Measurements from ENCODE around the gene RPRM.

RPRM gene

DNA sequence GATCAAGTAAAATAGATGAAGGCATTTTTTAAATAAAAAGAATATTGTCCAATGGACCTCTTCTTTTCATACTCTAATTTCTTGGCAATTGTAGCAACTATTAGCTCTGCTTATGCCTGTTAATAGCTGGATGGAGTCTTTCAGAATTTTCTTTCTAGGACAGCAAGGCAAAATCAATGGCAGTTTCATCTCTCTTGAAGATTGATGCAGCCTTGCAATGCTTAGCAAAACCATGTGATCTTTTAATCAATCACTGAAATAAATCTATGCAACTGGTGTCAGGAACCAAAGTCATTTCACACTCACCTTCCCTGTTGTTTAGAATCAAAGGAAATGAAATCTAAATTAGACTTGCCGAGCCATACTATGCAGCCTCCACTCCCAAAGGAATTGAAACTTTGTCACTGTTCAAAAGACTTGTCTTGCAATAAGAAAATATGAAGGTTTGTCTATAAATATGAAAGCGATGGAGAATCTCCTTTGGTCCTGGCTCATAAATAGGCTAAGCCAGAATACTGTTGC lies 16.2 kb downstream of the RPRM start:
- DNase-seq = no peak
- Histone ChIP-seq H3K4me2 (ENCODE audit: low read depth, low read length) (no peak overlapping the region), H3K36me3 (replicated peaks; ENCODE audit: insufficient read depth, low read length) (no peaks in the 10 kb centered on the region), H3K4me3 (ENCODE audit: low read length) (no peak overlapping the region), H3K27me3 (replicated peaks; ENCODE audit: insufficient read depth, low read length) (no peaks in the 10 kb centered on the region), H3K9me3 (replicated peaks; ENCODE audit: insufficient read depth, low read length) (no peaks in the 10 kb centered on the region), H3K9ac (ENCODE audit: low read length) (no peak overlapping the region), H3K27ac (ENCODE audit: low read length) (no peak overlapping the region), H3F3A (ENCODE audit: insufficient read depth, low read length) (no peaks in the 10 kb centered on the region), H4K20me1 (ENCODE audit: insufficient read depth, low read length) (no peaks in the 10 kb centered on the region), H3K9me2 (replicated peaks; ENCODE audit: insufficient read depth, low read length) (no peaks in the 10 kb centered on the region), H3K79me2 (ENCODE audit: low read length) (no peaks in the 10 kb centered on the region), H3K4me1 (ENCODE audit: low read length) (no peaks in the 10 kb centered on the region), H2AFZ (ENCODE audit: low read length) (no peak overlapping the region)
- TF ChIP-seq CTCF (IDR thresholded peaks at IDR 0.05; ENCODE audit: low read length) (no peak), EZH2 (optimal IDR thresholded peaks at IDR 0.05; ENCODE audit: low read depth, low read length) (no peak), EZH2phosphoT487 (IDR thresholded peaks at IDR 0.05; ENCODE audit: low read length) (no peak)

DNA sequence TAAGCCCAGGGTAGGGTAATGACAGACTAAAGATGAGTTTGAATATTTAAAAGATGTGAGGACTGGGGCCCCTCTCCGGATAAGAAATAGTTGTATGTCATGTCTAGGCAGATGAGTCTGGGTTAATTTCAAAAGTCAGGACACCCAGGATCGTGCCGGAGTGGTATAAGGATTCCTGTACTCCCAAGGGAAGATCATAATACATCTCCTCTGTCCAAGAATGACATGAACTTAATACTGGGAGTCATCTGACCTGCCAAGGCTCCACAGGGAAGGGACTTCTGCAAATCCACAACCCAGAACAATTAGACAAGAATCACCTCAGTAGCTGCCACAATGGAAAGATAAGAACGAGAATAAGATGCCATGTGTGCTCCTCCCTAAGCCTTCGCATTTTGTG lies 17.1 kb downstream of the RPRM start:
- Histone ChIP-seq H3K4me1 (ENCODE audit: low read length) (no peaks in the 10 kb centered on the region), H3K27me3 (replicated peaks; ENCODE audit: insufficient read depth, low read length) (no peaks in the 10 kb centered on the region), H3K4me2 (ENCODE audit: low read depth, low read length) (no peak overlapping the region), H2AFZ (ENCODE audit: low read length) (no peak overlapping the region), H3K9ac (ENCODE audit: low read length) (no peak overlapping the region), H3K36me3 (replicated peaks; ENCODE audit: insufficient read depth, low read length) (no peaks in the 10 kb centered on the region), H3K9me3 (replicated peaks; ENCODE audit: insufficient read depth, low read length) (no peaks in the 10 kb centered on the region), H3F3A (ENCODE audit: insufficient read depth, low read length) (no peaks in the 10 kb centered on the region), H3K27ac (ENCODE audit: low read length) (no peak overlapping the region), H3K79me2 (ENCODE audit: low read length) (no peaks in the 10 kb centered on the region), H3K9me2 (replicated peaks; ENCODE audit: insufficient read depth, low read length) (no peaks in the 10 kb centered on the region), H4K20me1 (ENCODE audit: insufficient read depth, low read length) (no peaks in the 10 kb centered on the region), H3K4me3 (ENCODE audit: low read length) (no peak overlapping the region)
- no peak for DNase-seq
- TF ChIP-seq EZH2phosphoT487 (IDR thresholded peaks at IDR 0.05; ENCODE audit: low read length) = no peak
- no peak for TF ChIP-seq CTCF (IDR thresholded peaks at IDR 0.05; ENCODE audit: low read length)
- TF ChIP-seq EZH2 (optimal IDR thresholded peaks at IDR 0.05; ENCODE audit: low read depth, low read length) = no peak

DNA sequence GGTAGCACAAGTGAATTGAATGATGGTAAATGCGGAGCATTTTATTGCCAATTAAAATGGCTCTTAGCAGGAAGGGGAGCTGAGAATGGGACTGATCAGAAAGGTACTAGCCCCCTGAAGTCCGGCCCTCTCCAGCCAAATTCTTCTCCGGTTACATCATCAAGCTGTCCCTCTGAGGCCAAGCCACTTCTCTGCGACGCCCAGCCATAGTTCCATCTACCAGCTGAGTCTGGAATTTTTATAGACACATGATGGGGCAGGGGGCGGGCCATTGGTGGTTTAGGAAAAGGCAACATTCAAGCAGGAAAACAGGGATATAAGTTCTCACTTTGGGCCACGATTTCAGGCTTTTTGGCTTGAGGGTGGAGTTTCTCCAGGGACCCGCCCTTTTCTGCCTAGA lies 22.7 kb downstream of the RPRM start:
- Histone ChIP-seq H3K79me2 (ENCODE audit: low read length) (no peaks in the 10 kb centered on the region), H2AFZ (ENCODE audit: low read length) (no peak overlapping the region), H3K9me2 (replicated peaks; ENCODE audit: insufficient read depth, low read length) (no peaks in the 10 kb centered on the region), H3K27ac (ENCODE audit: low read length) (no peak overlapping the region), H3K9ac (ENCODE audit: low read length) (no peak overlapping the region), H3K4me3 (ENCODE audit: low read length) (no peak overlapping the region), H3K36me3 (replicated peaks; ENCODE audit: insufficient read depth, low read length) (no peaks in the 10 kb centered on the region; the same call in 1 of the 2 replicates), H4K20me1 (ENCODE audit: insufficient read depth, low read length) (no peaks in the 10 kb centered on the region), H3K4me1 (ENCODE audit: low read length) (no peaks in the 10 kb centered on the region), H3K27me3 (replicated peaks; ENCODE audit: insufficient read depth, low read length) (no peaks in the 10 kb centered on the region), H3F3A (ENCODE audit: insufficient read depth, low read length) (no peaks in the 10 kb centered on the region), H3K4me2 (ENCODE audit: low read depth, low read length) (no peak overlapping the region), H3K9me3 (replicated peaks; ENCODE audit: insufficient read depth, low read length) (no peaks in the 10 kb centered on the region)
- TF ChIP-seq EZH2phosphoT487 (IDR thresholded peaks at IDR 0.05; ENCODE audit: low read length) = no peak
- TF ChIP-seq CTCF (IDR thresholded peaks at IDR 0.05; ENCODE audit: low read length) = no peak
- no peak for TF ChIP-seq EZH2 (optimal IDR thresholded peaks at IDR 0.05; ENCODE audit: low read depth, low read length)
- DNase-seq = no peak
